Neuron (in vitro differentiated cells): ENCODE results near the gene CFHR3.
"Not testable (repeated sequence)": the region's sequence is repeated elsewhere in the genome, so short reads cannot be mapped to it uniquely, and the experiment has no call there.

Source experiments
- H2AFZ ChIP-seq: one replicate; pipeline ENCODE4 v1.6.1; 2013; ENCODE audit warnings: low read depth, mild to moderate bottlenecking, inconsistent platforms, low read length, moderate library complexity
- H3K27me3 ChIP-seq: one replicate; pipeline ENCODE4 v1.6.1; 2013; ENCODE audit warnings: low read length; ENCODE audit not compliant: insufficient read depth
- H3K36me3 ChIP-seq: one replicate; pipeline ENCODE4 v1.6.1; 2013; ENCODE audit warnings: low read length; ENCODE audit not compliant: insufficient read depth
- H3K4me1 ChIP-seq: one replicate; pipeline ENCODE4 v1.6.1; 2013; ENCODE audit warnings: low read length; ENCODE audit not compliant: insufficient read depth
- H3K4me3 ChIP-seq: 2 replicates; pipeline ENCODE4 v1.5.1; 2013; ENCODE audit warnings: mild to moderate bottlenecking, low read length, moderate library complexity
- H3K9me3 ChIP-seq: one replicate; pipeline ENCODE4 v1.6.1; 2013; ENCODE audit warnings: low read length

The CFHR3 gene

GRCh38 chr1:196774603-196775002, at the start of gene CFHR3:
Gene CFHR3 (plus strand): TSS chr1:196774840. CDS start chr1:196774887, 47 bp downstream.
- no peak within 1 kb of the TSS for H2AFZ ChIP-seq
- H3K9me3 ChIP-seq: no peaks in the 10 kb centered on the region
- H3K4me1 ChIP-seq: no peaks in the 10 kb centered on the region
- H3K27me3 ChIP-seq: no peaks in the 10 kb centered on the region
- H3K36me3 ChIP-seq: no peaks in the 10 kb centered on the region
- H3K4me3 ChIP-seq: no peak within 1 kb of the TSS

GRCh38 chr1:196732526-196732925, 42.1 kb upstream of the CFHR3 start:
- H2AFZ ChIP-seq: no peak overlapping the region
- H3K27me3 ChIP-seq: no peaks in the 10 kb centered on the region
- H3K36me3 ChIP-seq: no peaks in the 10 kb centered on the region
- H3K4me1 ChIP-seq: no peaks in the 10 kb centered on the region
- H3K9me3 ChIP-seq: no peaks in the 10 kb centered on the region
- H3K4me3 ChIP-seq: no peak overlapping the region

GRCh38 chr1:196733091-196733970, 41.3 kb upstream of the CFHR3 start:
- no peaks in the 10 kb centered on the region for H3K27me3 ChIP-seq
- H3K36me3 ChIP-seq: no peaks in the 10 kb centered on the region
- H3K9me3 ChIP-seq: no peaks in the 10 kb centered on the region
- H3K4me1 ChIP-seq: no peaks in the 10 kb centered on the region
- no peak overlapping the region for H3K4me3 ChIP-seq
- H2AFZ ChIP-seq: no peak overlapping the region

- H3K4me1 ChIP-seq: no peaks in the 10 kb centered on the region
- peaks cover 5% of the 10 kb centered on the region for H3K9me3 ChIP-seq
- H2AFZ ChIP-seq: no peak overlapping the region
- H3K36me3 ChIP-seq: no peaks in the 10 kb centered on the region
- H3K27me3 ChIP-seq: no peaks in the 10 kb centered on the region
- H3K4me3 ChIP-seq: no peak overlapping the region
These were observed 40.6 kb upstream of the CFHR3 start for GRCh38 chr1:196734006-196734405.

- Histone ChIP-seq H3K9me3 (peaks cover 5% of the 10 kb centered on the region), H3K4me1 (no peaks in the 10 kb centered on the region), H3K4me3 (no peak overlapping the region), H2AFZ (no peak overlapping the region), H3K27me3 (no peaks in the 10 kb centered on the region), H3K36me3 (no peaks in the 10 kb centered on the region)
These were observed 40.2 kb upstream of the CFHR3 start for GRCh38 chr1:196734460-196734859.

GRCh38 chr1:196738730-196739129, 35.9 kb upstream of the CFHR3 start:
- Histone ChIP-seq H3K4me3 (no peak overlapping the region), H3K4me1 (no peaks in the 10 kb centered on the region), H3K9me3 (peaks cover 5% of the 10 kb centered on the region), H2AFZ (no peak overlapping the region), H3K36me3 (no peaks in the 10 kb centered on the region), H3K27me3 (no peaks in the 10 kb centered on the region)

- not testable (repeated sequence) for H3K9me3 ChIP-seq, H3K36me3 ChIP-seq, H2AFZ ChIP-seq, H3K27me3 ChIP-seq, H3K4me1 ChIP-seq, H3K4me3 ChIP-seq
These were observed 31.4 kb upstream of the CFHR3 start for GRCh38 chr1:196743244-196743643.

GRCh38 chr1:196765019-196765740, 9.5 kb upstream of the CFHR3 start:
- H3K36me3 ChIP-seq, H3K9me3 ChIP-seq, H3K27me3 ChIP-seq, H2AFZ ChIP-seq, H3K4me1 ChIP-seq, H3K4me3 ChIP-seq: not testable (repeated sequence)

- H2AFZ ChIP-seq, H3K9me3 ChIP-seq, H3K27me3 ChIP-seq, H3K36me3 ChIP-seq, H3K4me3 ChIP-seq, H3K4me1 ChIP-seq: not testable (repeated sequence)
These were observed 4.8 kb upstream of the CFHR3 start for GRCh38 chr1:196769823-196770222.

GRCh38 chr1:196773713-196774112, 927 bp upstream of the CFHR3 start:
- Histone ChIP-seq H3K9me3 (no peaks in the 10 kb centered on the region), H3K36me3 (no peaks in the 10 kb centered on the region), H3K27me3 (no peaks in the 10 kb centered on the region), H2AFZ (no peak overlapping the region), H3K4me3 (no peak overlapping the region), H3K4me1 (no peaks in the 10 kb centered on the region)

- Histone ChIP-seq H3K4me1 (no peaks in the 10 kb centered on the region), H3K36me3 (no peaks in the 10 kb centered on the region), H3K27me3 (no peaks in the 10 kb centered on the region), H3K4me3 (no peak overlapping the region), H2AFZ (no peak overlapping the region), H3K9me3 (no peaks in the 10 kb centered on the region)
These were observed 465 bp upstream of the CFHR3 start for GRCh38 chr1:196774175-196774574.

GRCh38 chr1:196777603-196778002, 3.0 kb downstream of the CFHR3 start:
- Histone ChIP-seq H3K4me3 (no peak overlapping the region), H3K9me3 (no peaks in the 10 kb centered on the region), H2AFZ (no peak overlapping the region), H3K36me3 (no peaks in the 10 kb centered on the region), H3K27me3 (no peaks in the 10 kb centered on the region), H3K4me1 (no peaks in the 10 kb centered on the region)

- Histone ChIP-seq H3K9me3 (no peaks in the 10 kb centered on the region), H3K4me1 (no peaks in the 10 kb centered on the region), H3K27me3 (no peaks in the 10 kb centered on the region)
These were observed 4.5 kb downstream of the CFHR3 start for GRCh38 chr1:196779093-196779492.

More at GRCh38 chr1:196779093-196779492, 4.5 kb downstream of the CFHR3 start:
- Histone ChIP-seq H3K36me3 (no peaks in the 10 kb centered on the region), H3K4me3 (no peak overlapping the region), H2AFZ (no peak overlapping the region)
